Measurements from ENCODE around the gene IQSEC1. TPM values are rescaled to one million over a fixed set of nuclear protein-coding genes. Genes with fewer than 3 reads are reported as not detected.

IQSEC1 gene
- total RNA-seq, 1 donor from 2014 or later: 9.4 TPM

- no peak for ATAC-seq
Observed at GRCh38 chr3:12965999-12966846, 107.0 kb downstream of the IQSEC1 start.

GRCh38 chr3:12964711-12965612 is 108.3 kb downstream of the IQSEC1 start:
- no peak for ATAC-seq

- ATAC-seq: no peak
Observed at GRCh38 chr3:12963922-12964701, 109.1 kb downstream of the IQSEC1 start.

GRCh38 chr3:12963231-12963896 is 109.9 kb downstream of the IQSEC1 start:
- no peak for ATAC-seq

GRCh38 chr3:12962292-12962691 is 110.9 kb downstream of the IQSEC1 start:
- no peak for ATAC-seq

- no peak for ATAC-seq
Observed at GRCh38 chr3:12961697-12962036, 111.6 kb downstream of the IQSEC1 start.

GRCh38 chr3:12961007-12961696 is 112.1 kb downstream of the IQSEC1 start:
- ATAC-seq: no peak

GRCh38 chr3:12960497-12960896 is 112.7 kb downstream of the IQSEC1 start:
- ATAC-seq: no peak

- no peak for ATAC-seq
Observed at GRCh38 chr3:12959838-12960378, 113.3 kb downstream of the IQSEC1 start.

GRCh38 chr3:12959410-12959809 is 113.8 kb downstream of the IQSEC1 start:
- no peak for ATAC-seq

GRCh38 chr3:12957824-12958792 is 115.1 kb downstream of the IQSEC1 start:
- ATAC-seq: no peak

GRCh38 chr3:12957339-12957738 is 115.9 kb downstream of the IQSEC1 start:
- no peak for ATAC-seq

GRCh38 chr3:12956316-12956660 is 116.9 kb downstream of the IQSEC1 start:
- no peak for ATAC-seq

- no peak for ATAC-seq
Observed at GRCh38 chr3:12955651-12956315, 117.4 kb downstream of the IQSEC1 start.

GRCh38 chr3:12954891-12955650 is 118.2 kb downstream of the IQSEC1 start:
- ATAC-seq: peak; percentile 92

- no peak for ATAC-seq
Observed at GRCh38 chr3:12954180-12954579, 119.0 kb downstream of the IQSEC1 start.

GRCh38 chr3:12953201-12953995 is 119.8 kb downstream of the IQSEC1 start:
- no peak for ATAC-seq

All from esophagus mucosa (tissue), 1 donor.